Measurements from ENCODE around the gene PRKAR2B.

PRKAR2B gene

DNA sequence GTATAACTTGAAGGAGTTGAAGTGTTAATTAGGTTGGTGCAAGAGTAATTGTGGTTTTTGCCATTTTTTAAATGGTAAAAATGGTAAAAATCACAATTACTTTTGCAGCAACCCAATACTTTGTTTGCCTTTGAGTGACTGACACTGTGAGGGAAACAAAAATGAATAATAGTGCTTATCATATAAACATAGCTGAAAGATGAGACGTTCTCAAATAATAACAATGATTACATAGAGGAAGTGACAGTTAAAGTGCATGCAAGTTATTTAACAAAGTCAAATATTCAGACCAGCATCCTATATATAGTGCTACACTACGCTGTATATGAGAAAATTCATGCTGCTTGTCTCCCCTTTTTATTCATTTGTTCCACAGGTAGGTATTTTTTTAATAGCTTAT is 119.6 kb downstream of the PRKAR2B start:
- no peak for DNase-seq

DNA sequence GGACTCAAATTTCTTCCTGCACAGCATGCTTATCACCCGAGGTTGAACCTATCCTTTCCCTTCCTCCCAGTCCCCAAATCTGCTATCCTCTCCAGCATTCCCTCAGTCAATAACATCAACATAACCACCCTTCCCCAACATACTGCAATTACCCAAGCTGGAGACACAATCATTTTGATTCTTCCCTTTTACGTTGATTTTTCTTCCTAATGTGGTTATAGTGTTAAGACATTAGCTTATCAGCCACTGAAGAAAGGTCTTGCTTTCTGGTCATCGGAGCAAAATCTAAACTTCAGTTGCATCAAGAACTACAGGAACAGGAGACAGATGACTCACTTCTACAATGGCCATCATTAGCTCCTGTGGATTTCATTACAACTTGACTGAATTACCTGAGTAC is 120.8 kb downstream of the PRKAR2B start:
- DNase-seq, result no peak

DNA sequence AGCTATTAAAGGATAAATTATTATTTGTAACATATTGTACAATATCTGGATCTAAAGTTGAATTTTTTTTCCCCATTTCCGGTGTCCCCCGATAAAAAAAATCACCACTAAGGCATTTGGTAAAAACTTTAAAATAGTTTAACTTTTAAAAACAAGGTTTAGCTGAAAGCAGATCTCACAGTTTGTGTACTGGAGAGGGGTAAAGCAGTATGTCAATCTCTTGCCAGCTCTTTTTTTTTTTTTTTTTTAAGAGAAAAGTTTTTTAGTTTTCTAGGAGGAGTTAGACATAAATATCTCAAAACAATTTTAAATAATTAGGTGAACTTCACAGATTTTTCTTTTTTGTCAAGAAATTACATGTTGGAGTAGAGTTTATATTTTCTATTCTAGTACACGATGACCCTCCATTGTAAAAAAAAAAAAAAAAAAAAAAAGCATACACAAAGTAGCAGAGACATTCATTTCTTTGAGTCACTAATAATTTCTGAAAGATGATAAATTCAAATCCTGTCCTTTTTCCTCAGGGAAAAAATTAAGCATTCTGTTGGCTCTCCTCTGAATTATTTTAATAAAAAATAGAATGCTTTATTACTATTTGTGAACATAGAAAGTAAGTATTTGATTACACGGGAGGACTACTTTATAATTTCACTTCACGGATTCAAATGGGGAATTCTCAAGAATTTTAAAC is 122.4 kb downstream of the PRKAR2B start:
- DNase-seq, result no peak

DNA sequence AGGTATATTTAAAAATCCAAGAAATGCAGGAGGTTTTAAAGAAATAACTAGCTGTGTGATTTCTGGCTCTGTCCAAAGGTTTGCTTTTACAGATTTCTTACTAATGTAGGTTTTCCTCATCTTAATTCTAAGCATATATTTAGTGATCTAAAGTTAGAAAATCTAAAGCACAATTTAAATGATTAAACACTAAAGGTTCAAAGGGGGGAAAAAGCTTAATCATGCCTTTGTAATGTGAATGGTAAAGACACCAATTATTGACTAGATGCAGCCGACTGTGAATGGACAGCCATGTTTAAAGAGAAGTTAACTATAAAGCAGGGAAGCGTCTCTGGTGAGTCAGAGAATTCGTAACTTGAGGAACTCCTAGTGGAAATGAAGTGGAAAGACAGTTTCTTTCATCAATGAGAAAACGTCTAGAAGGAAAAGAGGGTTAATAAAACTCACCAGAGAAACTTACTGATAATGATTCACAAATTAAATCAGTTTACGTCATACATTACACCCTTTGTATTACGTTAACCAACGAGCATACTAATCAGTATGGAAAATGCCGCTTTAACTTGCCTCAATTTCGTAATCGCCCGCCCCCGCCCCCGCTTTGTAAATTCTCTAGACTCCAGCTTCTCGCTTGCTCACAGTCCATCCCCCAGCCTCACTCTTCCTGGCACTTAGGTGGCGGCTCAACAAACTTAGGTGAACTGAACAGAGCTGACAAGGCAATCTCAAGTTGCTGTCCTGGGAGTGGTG is 123.2 kb downstream of the PRKAR2B start:
- peak; percentile 87 for DNase-seq

DNA sequence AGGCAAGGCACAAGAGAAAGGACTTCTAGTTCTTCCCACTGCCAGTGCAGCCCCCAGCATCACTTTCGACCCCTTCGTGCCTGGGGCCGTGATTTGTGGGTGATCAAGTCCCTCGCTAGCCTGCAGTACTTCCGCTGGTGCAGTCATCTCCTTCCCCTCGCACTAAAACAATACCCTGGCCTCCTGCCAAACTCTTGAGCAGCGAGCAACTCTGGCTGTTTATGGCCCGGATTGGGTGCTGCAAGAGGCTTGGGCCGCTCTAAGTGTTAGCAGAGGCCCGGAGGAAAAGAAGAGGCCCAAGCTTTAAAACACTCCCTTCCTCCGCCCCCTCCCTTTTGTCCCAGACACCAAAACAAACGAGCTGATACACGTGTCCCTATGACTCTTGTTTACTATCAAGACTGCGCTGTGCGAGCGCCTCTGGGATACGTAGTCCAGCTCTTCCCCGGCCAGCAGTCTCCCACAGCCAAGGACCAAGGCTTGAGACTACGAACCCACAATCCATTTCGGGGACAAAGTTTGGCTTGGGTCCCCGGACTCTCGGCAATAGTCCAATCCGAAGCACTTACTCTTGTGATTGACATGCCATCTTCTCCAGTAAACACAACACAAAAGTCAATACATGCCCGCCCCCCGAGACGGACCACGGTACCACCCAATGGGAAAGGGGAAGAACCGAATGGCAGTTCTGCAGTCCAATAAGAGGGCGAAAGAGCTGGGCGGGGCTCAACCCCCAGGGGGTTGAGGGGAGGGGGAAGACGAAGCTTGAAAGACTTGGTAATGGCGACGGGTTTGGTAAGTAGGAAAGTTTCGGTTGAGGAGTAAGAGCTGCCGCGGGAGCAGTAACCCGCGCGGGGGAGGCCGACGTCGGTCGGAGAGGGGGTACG is 124.0 kb downstream of the PRKAR2B start, which contains the start of gene HBP1:
Gene HBP1 (plus strand): TSS at position 771 of the 887 bp plus-strand sequence. CDS start 10,891 bp downstream, outside the sequence.
- peak; percentile 100 for DNase-seq

DNA sequence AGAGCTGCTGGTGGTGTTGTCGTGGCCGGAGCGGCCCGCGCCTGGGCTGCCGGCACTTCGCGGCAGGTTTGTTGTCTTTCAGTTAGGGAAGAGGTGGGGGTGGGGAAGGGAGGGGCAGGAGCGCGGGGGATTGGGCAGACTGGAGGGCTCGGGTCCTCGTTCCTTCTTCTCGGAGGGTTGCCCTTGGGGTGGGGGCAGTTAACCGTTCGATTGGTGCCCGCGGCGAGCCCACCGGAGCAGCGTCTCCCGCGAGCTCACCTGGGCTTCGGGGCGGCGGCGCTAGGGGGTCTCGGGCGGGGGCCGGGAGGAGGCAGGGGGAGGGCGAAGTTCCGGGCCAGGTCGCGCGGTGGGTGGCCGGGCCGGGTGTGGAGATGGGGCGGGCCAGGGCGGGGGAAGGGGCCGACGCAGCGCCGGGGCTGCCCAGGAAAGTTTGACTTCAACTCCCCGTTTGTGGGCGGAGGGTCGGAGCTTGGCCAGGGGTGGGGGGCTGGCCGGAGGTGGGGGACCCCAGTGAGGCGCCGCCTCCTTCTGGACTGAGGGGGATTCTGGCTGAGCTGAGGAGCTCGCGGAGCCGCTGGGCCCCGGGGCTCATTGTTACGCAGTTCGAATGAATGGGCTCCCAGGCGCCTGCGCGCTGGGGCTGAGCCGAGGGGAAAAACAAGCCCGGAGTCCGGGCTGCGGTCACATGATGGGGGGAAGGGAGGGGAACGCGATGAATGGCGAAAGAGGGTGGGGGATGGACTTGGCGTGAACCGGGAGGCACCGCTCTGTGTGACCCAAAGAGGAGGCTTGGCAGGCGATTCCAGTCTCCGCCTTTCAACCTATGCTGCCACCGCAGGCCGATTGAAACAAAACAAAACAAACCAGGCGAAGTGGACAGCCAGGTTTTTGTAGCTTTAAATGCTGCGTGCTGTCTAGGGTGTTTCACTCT is 124.9 kb downstream of the PRKAR2B start:
- DNase-seq, result peak; percentile 98

DNA sequence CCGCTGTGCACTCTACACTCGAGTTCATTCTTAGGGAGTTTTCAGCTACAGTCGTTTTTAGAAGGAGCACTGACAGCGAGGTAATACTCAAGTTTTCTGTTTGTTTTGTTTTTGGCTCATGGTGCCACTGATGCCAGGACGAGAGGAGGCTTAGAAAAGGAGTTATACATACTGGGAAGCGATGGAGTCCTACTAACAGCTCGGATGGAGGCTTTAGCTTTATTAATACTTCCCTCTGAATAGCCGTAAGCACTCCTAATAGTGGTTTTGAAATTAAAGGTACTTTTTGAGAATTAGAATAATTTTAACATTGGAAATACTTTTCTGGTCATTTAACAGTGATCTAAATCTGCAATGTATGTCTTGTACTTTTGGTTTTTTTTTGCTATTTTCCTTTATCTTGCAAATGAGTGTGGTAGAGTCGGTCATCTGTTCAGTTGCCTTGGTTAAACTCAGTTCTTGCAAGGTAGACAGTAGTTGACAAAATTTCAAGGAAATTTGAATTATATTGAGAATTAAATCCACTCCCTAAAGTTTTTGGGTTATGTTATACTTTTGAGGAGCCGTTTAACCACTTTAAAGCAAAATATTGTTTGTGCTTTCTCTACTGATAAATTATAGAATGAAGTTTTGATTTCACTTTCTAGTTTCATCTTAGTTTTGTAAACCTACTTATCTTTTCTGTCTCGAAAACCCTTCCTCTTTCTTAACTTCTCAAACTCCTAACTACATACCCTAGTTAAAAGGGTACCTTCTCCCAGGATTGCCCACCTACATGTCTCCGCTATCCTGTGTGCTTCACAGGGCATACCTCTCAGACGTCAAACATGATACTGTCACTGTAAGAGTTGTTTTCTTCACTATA is 125.8 kb downstream of the PRKAR2B start:
- DNase-seq, result no peak

DNA sequence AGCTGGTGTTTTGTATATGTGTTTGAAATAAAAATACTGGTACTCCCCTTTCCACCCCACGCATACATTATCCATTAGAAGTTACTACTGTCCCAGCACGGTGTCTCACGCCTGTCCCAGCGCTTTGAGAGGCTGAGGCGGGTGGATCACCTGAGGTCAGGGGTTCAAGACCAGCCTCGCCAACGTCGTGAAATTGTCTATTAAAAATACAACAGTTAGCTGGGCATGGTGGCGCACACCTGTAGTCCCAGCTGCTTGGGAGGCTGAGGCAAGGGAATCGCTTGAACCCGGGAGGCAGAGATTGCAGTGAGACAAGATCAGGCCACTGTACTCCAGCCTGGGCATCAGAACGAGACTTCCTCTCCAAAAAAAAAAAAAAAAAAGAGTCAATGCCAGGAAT is 127.0 kb downstream of the PRKAR2B start:
- DNase-seq, result no peak

DNA sequence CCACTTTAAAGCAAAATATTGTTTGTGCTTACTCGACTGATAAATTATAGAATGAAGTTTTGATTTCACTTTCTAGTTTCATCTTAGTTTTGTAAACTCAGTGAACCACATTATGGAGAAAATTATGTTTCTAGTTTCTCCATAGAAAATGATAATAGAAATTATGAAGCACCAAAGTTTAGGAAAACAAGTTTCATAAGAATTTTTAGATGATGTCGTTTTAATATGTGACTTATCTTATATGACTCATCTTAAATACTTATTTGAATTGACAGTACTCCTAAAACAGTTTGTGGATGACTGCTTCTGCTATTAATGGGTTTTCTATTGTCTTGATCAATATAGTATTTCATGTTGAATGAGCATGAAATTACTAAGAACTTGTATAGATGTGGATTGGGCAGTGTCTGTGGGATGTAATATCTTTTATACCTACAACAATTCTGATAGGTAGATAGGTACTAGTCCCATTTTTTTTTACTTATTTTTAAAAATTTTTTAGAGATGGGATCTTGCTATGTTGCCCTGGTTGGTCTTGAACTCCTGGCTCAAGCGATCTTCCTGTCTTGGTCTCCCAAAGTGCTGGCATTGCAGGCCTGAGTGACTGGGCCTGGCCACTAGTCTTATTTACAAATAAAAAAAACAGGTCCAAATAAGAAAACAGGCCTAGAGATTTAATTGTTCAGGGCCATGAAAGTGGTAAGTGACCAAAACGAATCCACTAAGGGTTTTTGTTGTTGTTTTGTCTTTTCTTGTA is 127.9 kb downstream of the PRKAR2B start:
- DNase-seq, result no peak

DNA sequence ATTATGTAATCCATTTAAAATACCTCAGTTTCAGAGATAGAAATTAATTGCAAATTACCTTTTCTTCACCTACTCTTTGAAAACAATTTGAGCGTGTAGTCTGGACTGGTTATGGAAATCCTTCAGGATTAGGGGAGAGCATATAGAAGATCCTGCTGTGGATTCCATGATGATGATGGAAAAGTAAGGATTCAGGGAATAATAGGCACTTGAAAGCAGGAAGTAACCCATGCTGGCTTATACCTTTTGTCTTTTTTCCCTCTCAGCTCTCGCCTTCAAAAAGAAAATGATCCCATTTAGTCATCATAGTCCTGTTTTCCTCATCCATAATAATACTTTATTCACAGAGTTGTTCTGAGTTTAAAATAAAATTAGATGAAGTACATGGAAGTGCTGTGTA is 128.7 kb downstream of the PRKAR2B start:
- no peak for DNase-seq

DNA sequence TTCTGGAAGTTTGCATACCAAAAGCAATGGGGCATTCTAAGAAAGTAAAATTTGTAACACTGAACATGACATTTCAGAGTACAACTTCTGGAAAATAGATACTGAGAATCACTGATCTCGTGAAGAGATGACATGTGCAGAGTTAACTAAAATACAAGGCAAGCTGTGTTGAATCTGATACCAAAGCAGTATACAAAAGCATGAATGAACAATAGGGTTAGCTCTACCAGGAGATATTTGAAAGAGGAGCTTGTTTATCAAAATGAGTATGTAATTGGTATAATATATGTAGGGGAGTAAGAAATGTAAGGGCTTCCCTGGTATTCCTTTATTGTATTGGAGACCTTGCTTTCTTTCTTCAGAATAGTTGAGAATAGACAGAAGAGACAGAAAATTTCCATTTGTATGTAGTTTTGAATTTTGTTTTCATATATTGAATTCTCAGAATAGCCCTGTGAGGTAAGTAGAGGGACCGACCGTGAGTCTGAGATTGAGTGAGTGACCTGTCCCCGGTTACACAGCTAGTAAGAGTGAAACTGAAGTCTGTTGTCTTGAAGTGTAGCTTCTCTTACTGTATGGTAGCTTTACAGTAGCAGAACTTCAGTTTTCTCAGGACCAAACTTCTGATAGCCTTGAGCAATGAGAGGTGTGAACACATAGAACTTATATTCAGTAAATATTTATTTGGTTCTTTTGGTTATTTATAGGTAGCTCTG is 129.3 kb downstream of the PRKAR2B start:
- no peak for DNase-seq

DNA sequence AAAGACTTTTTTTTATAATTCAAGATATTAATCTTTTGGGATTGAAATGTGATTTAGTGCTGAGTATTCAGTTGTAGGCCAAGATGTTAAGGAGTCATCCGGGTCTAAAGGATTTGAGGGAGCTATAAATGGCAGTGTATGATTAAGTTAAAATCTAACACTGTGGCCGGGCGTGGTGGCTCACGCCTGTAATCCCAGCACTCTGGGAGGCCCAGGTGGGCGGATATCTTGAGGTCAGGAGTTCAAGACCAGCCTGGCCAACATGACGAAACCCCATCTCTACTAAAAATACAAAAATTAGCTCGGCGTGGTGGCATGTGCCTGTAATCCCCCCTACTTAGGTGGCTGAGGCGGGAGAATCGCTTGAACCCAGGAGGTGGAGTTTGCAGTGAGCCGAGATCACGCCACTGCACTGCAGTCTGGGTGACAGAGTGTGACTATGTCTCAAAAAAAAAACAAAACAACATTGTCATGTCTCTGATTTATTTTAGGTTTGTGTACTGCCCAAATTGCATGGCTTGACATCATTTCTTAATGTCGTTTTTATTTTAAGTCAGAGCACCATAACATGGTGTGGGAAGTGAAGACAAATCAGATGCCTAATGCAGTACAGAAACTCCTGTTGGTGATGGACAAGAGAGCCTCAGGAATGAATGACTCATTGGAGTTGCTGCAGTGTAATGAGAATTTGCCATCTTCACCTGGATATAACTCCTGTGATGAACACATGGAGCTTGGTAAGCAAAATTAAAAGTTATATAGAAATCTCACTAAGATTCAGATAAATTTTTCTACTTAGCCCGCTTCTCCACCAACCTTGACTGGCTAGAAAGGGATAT is 135.0 kb downstream of the PRKAR2B start:
- no peak for DNase-seq

DNA sequence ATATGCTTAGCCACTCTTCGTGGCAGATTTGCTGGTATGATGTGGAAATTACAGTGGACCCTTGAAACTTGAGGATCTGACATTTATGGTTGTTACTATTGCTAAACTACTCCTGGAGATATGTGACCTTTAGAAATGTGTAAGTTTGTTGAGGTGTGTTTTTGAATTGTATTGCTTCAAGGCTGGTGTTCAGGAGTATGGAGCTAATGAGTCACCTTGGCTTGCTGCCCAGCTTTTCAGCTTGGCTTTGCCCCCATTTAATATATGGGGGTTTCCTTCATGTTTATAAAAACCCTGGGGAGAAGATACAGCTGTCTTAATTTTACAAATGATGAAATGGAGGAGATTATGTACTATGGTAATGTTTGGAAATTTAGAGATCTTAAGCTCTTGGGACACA is 135.9 kb downstream of the PRKAR2B start:
- peak; percentile 49 for DNase-seq

DNA sequence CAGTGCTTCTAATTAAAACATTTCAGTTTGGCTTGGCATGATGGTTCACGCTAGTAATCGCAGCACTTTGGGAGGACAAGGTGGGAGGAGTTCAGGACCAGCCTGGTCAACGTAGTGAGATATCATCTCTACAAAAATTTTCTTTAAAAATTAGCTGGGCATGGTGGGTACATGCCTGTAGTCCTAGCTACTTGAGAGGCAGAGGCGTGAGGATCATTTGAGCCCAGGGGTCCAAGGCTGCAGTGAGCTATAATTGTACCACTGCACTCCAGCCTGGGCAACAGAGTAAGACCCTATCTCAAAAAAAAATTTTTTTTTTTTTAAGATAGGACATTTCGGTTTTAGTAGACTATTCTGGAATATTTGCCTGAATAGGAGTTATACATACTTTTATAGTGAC is 136.7 kb downstream of the PRKAR2B start:
- DNase-seq, result no peak

DNA sequence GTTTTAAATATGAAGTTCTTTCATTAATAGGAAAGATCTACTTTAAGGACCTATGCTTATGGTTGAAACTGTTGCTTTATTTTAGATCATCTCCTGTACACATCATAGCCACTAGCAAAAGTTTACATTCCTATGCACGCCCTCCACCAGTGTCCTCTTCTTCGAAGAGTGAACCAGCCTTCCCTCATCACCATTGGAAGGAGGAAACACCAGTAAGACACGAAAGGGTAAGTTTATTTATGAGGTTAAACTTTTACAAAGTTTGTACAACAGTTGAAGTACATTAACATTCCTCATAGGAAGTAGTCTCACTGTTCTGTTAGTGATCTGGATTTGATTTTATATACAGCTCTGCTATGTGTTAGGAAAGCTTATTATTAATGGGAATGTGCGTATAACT is 141.2 kb downstream of the PRKAR2B start:
- no peak for DNase-seq

DNA sequence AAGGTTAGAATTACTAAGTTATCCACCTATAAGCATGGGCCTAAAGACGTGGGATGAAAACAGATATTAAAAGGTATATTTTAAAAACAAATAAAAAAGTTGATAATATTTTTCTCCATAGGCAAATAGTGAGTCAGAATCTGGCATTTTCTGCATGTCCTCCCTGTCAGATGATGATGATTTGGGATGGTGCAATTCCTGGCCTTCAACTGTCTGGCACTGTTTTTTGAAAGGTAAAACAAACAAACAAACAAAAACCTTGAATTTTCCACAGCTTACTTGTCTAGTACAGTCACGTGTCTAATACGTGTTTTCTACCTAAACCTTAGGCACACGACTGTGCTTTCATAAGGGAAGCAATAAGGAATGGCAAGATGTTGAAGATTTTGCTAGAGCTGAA is 141.7 kb downstream of the PRKAR2B start:
- DNase-seq, result no peak

DNA sequence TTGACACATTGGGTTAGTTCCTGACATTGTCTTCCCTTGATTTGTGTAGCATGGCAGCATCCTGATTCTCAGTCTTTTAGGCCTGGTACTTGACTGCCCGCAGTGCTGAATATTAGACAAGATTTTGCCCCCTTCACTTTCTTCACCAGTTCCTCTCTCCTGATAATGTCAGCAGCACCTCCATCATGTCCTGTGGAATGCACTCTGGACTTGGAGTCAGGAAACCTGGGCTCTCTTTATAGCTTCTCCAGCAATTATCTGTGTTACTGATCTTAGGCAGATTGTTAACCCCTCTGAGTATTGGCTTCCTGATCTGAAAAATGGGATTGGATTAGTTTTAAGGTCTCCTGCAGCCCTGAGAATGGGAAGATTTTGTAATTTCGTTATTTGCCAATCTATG is 143.3 kb downstream of the PRKAR2B start:
- DNase-seq, result no peak

DNA sequence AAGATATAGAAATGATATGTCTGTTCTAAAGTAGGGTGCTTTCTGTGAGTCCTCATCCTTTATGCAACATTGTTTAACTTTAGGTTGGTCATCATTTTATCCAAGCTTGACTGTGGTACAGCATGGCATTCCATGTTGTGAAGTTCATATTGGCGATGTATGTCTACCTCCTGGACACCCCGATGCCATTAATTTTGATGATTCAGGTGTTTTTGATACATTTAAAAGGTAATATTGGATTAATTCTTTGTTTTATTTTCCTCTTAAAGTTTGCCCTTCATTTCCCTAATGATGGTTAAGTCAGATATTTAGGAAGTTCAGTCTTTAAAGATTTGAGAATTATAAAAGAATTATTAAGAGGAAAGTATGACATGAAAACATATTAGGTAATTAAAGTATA is 145.6 kb downstream of the PRKAR2B start:
- no peak for DNase-seq

DNA sequence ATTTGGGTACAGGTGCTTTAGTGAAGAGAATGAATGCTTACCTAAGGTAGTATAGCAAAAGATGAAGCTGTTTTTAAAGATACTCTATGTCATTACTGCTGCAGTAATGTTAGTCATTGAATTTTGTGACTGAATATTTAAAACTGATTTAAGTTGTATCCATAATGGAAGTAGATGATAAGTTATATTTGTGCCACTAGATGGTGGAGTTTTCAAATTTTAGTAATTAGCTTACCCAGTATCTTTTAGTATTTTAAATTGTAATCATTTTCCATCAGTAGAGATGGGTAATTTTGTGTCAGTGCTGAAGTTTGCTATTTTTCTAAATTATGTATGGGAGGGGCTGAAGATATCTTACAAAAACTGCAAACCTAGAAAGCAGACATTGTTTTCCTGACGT is 149.5 kb downstream of the PRKAR2B start:
- no peak for DNase-seq
